HEK293 (cell line): Measurements from ENCODE around the gene SRL.
A peak's percentile ranks its signal among the peaks of the same experiment; 100 is the strongest.

Experiments used
- GFI1B ChIP-seq: fragments of 450-650 bp; formaldehyde crosslinking; IDR thresholded peaks from 2 replicates; pipeline ENCODE4 v1.5.1; 2016; ENCODE audit warnings: missing biosample characterization, missing genetic modification characterization
- HOXC10 ChIP-seq: sonication (generic); formaldehyde crosslinking; IDR thresholded peaks from 2 replicates; pipeline ENCODE4 v1.8.1; 2023; ENCODE audit warnings: mild to moderate bottlenecking, missing genetic modification reagents
- KLF7 ChIP-seq: fragments of 450-650 bp; formaldehyde crosslinking; IDR thresholded peaks from 2 replicates; pipeline ENCODE4 v1.5.1; 2016; ENCODE audit warnings: missing biosample characterization, missing genetic modification characterization, borderline replicate concordance
- KLF9 ChIP-seq: fragments of 450-650 bp; formaldehyde crosslinking; IDR thresholded peaks from 2 replicates; pipeline ENCODE4 v1.5.1; 2016; ENCODE audit warnings: missing biosample characterization, missing genetic modification characterization, low read depth
- ZBTB17 ChIP-seq: fragments of 450-650 bp; formaldehyde crosslinking; IDR thresholded peaks from 2 replicates; pipeline ENCODE4 v1.5.1; 2016; ENCODE audit warnings: missing biosample characterization, missing genetic modification characterization
- ZBTB8A ChIP-seq: fragments of 450-650 bp; formaldehyde crosslinking; IDR thresholded peaks from 2 replicates; pipeline ENCODE4 v1.5.1; 2016; ENCODE audit warnings: missing biosample characterization, missing genetic modification characterization
- ZFP3 ChIP-seq: fragments of 450-650 bp; formaldehyde crosslinking; IDR thresholded peaks from 2 replicates; pipeline ENCODE4 v1.5.1; 2016; ENCODE audit warnings: low read depth, missing biosample characterization, missing genetic modification characterization
- ZNF112 ChIP-seq: fragments of 450-650 bp; formaldehyde crosslinking; IDR thresholded peaks from 2 replicates; pipeline ENCODE4 v1.5.0; 2017; ENCODE audit warnings: missing biosample characterization, missing genetic modification characterization
- ZNF133 ChIP-seq: fragments of 450-650 bp; formaldehyde crosslinking; IDR thresholded peaks from 2 replicates; pipeline ENCODE4 v1.5.1; 2016; ENCODE audit warnings: missing biosample characterization, missing genetic modification characterization
- ZNF140 ChIP-seq: fragments of 450-650 bp; formaldehyde crosslinking; IDR thresholded peaks from 2 replicates; pipeline ENCODE4 v1.5.1; 2016; ENCODE audit warnings: missing biosample characterization, missing genetic modification characterization
- ZNF157 ChIP-seq: fragments of 450-650 bp; formaldehyde crosslinking; IDR thresholded peaks from 2 replicates; pipeline ENCODE4 v1.5.1; 2016; ENCODE audit warnings: missing biosample characterization, missing genetic modification characterization
- ZNF175 ChIP-seq: fragments of 450-650 bp; formaldehyde crosslinking; IDR thresholded peaks from 2 replicates; pipeline ENCODE4 v1.5.1; 2016; ENCODE audit warnings: missing biosample characterization, missing genetic modification characterization
- ZNF404 ChIP-seq: fragments of 450-650 bp; formaldehyde crosslinking; IDR thresholded peaks from 2 replicates; pipeline ENCODE4 v1.5.1; 2017; ENCODE audit warnings: missing biosample characterization, missing genetic modification characterization
- ZNF560 ChIP-seq: fragments of 450-650 bp; formaldehyde crosslinking; IDR thresholded peaks from 2 replicates; pipeline ENCODE4 v1.5.1; 2017; ENCODE audit warnings: missing biosample characterization, missing genetic modification characterization, borderline replicate concordance
- ZNF76 ChIP-seq: fragments of 450-650 bp; formaldehyde crosslinking; IDR thresholded peaks from 2 replicates; pipeline ENCODE4; 2016; ENCODE audit warnings: low read depth, missing biosample characterization, missing genetic modification characterization, borderline replicate concordance
- ZNF843 ChIP-seq: fragments of 450-650 bp; formaldehyde crosslinking; IDR thresholded peaks from 2 replicates; pipeline ENCODE4 v1.5.1; 2016; ENCODE audit warnings: missing biosample characterization, missing genetic modification characterization
- TF ChIP-seq, protein P1 (sequence below): fragments of 450-650 bp; formaldehyde crosslinking; IDR thresholded peaks from 2 replicates; pipeline ENCODE4 v1.5.1; 2016; ENCODE audit warnings: missing biosample characterization, missing genetic modification characterization, borderline replicate concordance
- TF ChIP-seq, protein P2 (sequence below): fragments of 450-650 bp; formaldehyde crosslinking; conservative IDR thresholded peaks from 2 replicates; pipeline ENCODE4 v1.5.1; 2016; ENCODE audit warnings: low read depth, missing biosample characterization, missing genetic modification characterization
- TF ChIP-seq, protein P3 (sequence below): fragments of 450-650 bp; formaldehyde crosslinking; IDR thresholded peaks from 2 replicates; pipeline ENCODE4 v1.5.1; 2016; ENCODE audit warnings: missing biosample characterization, missing genetic modification characterization, borderline replicate concordance
- TF ChIP-seq, protein P4 (sequence below): fragments of 450-650 bp; formaldehyde crosslinking; IDR thresholded peaks from 2 replicates; pipeline ENCODE4 v1.5.1; 2017; ENCODE audit warnings: missing biosample characterization, missing genetic modification characterization
- TF ChIP-seq, protein P5 (sequence below): fragments of 450-650 bp; IDR thresholded peaks from 2 replicates; pipeline ENCODE4 v1.5.1; 2018; ENCODE audit warnings: missing biosample characterization, missing genetic modification characterization
- TF ChIP-seq, protein P6 (sequence below): fragments of 450-650 bp; formaldehyde crosslinking; IDR thresholded peaks from 2 replicates; pipeline ENCODE4 v1.5.1; 2017; ENCODE audit warnings: missing biosample characterization, missing genetic modification characterization
- TF ChIP-seq, protein P7 (sequence below): fragments of 450-650 bp; formaldehyde crosslinking; IDR thresholded peaks from 2 replicates; pipeline ENCODE4 v1.5.1; 2016; ENCODE audit warnings: missing biosample characterization, missing genetic modification characterization

Gene SRL

DNA sequence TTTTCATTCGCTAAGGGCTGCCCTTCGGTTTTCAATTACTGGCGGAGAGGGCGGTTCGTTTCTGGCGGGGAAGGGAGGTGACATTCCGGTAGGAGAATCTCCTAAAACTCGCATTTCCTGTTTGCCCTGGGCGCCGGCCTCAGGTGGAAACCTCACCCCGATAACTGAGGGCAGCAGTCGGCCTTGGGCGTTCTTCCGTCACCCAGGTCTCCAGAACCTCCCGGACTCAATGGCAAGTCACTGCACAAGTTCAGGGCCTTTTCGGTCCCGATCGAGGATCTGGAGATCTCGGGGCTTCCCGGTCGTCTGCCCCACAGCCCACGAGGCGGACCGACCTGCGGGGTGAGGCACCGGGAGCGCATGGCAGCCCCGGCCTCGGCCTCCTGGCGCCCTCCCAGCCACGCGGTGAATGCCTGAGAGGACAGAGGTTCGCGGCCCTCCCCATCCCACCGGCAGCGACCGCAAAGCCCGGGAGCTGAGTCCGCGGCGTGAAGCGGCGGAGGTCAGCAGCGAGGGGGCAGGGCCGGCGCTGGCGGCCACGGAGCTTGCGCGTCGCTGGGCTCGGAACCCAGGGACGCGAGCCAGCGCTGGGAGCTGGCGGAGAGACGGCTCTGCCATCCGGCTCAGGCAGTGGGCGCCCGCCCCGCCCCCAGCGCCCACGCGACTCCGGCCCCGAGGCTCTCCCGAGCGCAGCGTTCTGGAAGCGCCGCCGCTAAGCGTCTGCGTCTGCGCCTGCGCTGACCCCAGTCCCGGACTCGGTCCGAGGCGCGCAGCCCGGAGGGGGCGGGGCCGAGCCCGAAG, 58.4 kb downstream of the SRL start (continued):
- TF ChIP-seq, protein P1, sequence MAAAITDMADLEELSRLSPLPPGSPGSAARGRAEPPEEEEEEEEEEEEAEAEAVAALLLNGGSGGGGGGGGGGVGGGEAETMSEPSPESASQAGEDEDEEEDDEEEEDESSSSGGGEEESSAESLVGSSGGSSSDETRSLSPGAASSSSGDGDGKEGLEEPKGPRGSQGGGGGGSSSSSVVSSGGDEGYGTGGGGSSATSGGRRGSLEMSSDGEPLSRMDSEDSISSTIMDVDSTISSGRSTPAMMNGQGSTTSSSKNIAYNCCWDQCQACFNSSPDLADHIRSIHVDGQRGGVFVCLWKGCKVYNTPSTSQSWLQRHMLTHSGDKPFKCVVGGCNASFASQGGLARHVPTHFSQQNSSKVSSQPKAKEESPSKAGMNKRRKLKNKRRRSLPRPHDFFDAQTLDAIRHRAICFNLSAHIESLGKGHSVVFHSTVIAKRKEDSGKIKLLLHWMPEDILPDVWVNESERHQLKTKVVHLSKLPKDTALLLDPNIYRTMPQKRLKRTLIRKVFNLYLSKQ (tag by site-specific recombination): no peak
- TF ChIP-seq ZNF112 (tag by site-specific recombination): no peak
- no peak; the same call in 1 of the 2 replicates for TF ChIP-seq ZNF843
- peak; percentile 72 for TF ChIP-seq ZBTB8A (tag by site-specific recombination)
- no peak for TF ChIP-seq ZNF133
- TF ChIP-seq, protein P2, sequence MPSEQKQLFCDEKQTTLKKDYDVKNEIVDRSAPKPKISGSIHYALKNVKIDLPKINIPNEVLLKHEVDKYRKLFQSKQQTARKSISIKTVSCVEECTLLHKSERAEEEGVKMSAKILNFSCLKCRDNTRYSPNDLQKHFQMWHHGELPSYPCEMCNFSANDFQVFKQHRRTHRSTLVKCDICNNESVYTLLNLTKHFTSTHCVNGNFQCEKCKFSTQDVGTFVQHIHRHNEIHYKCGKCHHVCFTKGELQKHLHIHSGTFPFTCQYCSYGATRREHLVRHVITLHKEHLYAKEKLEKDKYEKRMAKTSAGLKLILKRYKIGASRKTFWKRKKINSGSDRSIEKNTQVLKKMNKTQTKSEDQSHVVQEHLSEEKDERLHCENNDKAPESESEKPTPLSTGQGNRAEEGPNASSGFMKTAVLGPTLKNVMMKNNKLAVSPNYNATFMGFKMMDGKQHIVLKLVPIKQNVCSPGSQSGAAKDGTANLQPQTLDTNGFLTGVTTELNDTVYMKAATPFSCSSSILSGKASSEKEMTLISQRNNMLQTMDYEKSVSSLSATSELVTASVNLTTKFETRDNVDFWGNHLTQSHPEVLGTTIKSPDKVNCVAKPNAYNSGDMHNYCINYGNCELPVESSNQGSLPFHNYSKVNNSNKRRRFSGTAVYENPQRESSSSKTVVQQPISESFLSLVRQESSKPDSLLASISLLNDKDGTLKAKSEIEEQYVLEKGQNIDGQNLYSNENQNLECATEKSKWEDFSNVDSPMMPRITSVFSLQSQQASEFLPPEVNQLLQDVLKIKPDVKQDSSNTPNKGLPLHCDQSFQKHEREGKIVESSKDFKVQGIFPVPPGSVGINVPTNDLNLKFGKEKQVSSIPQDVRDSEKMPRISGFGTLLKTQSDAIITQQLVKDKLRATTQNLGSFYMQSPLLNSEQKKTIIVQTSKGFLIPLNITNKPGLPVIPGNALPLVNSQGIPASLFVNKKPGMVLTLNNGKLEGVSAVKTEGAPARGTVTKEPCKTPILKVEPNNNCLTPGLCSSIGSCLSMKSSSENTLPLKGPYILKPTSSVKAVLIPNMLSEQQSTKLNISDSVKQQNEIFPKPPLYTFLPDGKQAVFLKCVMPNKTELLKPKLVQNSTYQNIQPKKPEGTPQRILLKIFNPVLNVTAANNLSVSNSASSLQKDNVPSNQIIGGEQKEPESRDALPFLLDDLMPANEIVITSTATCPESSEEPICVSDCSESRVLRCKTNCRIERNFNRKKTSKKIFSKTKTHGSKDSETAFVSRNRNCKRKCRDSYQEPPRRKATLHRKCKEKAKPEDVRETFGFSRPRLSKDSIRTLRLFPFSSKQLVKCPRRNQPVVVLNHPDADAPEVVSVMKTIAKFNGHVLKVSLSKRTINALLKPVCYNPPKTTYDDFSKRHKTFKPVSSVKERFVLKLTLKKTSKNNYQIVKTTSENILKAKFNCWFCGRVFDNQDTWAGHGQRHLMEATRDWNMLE (tag by site-specific recombination): no peak
- TF ChIP-seq ZNF157: no peak
- TF ChIP-seq GFI1B (tag by site-specific recombination): no peak
- peak; percentile 79 for TF ChIP-seq ZBTB17 (tag by site-specific recombination)
- TF ChIP-seq HOXC10: no peak
- TF ChIP-seq, protein P3, sequence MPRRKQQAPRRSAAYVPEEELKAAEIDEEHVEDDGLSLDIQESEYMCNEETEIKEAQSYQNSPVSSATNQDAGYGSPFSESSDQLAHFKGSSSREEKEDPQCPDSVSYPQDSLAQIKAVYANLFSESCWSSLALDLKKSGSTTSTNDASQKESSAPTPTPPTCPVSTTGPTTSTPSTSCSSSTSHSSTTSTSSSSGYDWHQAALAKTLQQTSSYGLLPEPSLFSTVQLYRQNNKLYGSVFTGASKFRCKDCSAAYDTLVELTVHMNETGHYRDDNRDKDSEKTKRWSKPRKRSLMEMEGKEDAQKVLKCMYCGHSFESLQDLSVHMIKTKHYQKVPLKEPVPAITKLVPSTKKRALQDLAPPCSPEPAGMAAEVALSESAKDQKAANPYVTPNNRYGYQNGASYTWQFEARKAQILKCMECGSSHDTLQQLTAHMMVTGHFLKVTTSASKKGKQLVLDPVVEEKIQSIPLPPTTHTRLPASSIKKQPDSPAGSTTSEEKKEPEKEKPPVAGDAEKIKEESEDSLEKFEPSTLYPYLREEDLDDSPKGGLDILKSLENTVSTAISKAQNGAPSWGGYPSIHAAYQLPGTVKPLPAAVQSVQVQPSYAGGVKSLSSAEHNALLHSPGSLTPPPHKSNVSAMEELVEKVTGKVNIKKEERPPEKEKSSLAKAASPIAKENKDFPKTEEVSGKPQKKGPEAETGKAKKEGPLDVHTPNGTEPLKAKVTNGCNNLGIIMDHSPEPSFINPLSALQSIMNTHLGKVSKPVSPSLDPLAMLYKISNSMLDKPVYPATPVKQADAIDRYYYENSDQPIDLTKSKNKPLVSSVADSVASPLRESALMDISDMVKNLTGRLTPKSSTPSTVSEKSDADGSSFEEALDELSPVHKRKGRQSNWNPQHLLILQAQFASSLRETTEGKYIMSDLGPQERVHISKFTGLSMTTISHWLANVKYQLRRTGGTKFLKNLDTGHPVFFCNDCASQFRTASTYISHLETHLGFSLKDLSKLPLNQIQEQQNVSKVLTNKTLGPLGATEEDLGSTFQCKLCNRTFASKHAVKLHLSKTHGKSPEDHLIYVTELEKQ: no peak
- TF ChIP-seq, protein P4, sequence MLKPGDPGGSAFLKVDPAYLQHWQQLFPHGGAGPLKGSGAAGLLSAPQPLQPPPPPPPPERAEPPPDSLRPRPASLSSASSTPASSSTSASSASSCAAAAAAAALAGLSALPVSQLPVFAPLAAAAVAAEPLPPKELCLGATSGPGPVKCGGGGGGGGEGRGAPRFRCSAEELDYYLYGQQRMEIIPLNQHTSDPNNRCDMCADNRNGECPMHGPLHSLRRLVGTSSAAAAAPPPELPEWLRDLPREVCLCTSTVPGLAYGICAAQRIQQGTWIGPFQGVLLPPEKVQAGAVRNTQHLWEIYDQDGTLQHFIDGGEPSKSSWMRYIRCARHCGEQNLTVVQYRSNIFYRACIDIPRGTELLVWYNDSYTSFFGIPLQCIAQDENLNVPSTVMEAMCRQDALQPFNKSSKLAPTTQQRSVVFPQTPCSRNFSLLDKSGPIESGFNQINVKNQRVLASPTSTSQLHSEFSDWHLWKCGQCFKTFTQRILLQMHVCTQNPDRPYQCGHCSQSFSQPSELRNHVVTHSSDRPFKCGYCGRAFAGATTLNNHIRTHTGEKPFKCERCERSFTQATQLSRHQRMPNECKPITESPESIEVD: no peak
- TF ChIP-seq ZFP3 (tag by site-specific recombination): no peak
- TF ChIP-seq, protein P5, sequence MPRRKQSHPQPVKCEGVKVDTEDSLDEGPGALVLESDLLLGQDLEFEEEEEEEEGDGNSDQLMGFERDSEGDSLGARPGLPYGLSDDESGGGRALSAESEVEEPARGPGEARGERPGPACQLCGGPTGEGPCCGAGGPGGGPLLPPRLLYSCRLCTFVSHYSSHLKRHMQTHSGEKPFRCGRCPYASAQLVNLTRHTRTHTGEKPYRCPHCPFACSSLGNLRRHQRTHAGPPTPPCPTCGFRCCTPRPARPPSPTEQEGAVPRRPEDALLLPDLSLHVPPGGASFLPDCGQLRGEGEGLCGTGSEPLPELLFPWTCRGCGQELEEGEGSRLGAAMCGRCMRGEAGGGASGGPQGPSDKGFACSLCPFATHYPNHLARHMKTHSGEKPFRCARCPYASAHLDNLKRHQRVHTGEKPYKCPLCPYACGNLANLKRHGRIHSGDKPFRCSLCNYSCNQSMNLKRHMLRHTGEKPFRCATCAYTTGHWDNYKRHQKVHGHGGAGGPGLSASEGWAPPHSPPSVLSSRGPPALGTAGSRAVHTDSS (tag by site-specific recombination): no peak
- TF ChIP-seq, protein P6, sequence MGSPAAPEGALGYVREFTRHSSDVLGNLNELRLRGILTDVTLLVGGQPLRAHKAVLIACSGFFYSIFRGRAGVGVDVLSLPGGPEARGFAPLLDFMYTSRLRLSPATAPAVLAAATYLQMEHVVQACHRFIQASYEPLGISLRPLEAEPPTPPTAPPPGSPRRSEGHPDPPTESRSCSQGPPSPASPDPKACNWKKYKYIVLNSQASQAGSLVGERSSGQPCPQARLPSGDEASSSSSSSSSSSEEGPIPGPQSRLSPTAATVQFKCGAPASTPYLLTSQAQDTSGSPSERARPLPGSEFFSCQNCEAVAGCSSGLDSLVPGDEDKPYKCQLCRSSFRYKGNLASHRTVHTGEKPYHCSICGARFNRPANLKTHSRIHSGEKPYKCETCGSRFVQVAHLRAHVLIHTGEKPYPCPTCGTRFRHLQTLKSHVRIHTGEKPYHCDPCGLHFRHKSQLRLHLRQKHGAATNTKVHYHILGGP (tag by site-specific recombination): no peak
- TF ChIP-seq, protein P7, sequence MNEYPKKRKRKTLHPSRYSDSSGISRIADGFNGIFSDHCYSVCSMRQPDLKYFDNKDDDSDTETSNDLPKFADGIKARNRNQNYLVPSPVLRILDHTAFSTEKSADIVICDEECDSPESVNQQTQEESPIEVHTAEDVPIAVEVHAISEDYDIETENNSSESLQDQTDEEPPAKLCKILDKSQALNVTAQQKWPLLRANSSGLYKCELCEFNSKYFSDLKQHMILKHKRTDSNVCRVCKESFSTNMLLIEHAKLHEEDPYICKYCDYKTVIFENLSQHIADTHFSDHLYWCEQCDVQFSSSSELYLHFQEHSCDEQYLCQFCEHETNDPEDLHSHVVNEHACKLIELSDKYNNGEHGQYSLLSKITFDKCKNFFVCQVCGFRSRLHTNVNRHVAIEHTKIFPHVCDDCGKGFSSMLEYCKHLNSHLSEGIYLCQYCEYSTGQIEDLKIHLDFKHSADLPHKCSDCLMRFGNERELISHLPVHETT: no peak
- no peak for TF ChIP-seq ZNF175 (tag by site-specific recombination)
- TF ChIP-seq KLF7 (tag by site-specific recombination): 0 out of 2 replicates have a peak, but pooled peaks have one; percentile 22
- no peak for TF ChIP-seq ZNF560
- no peak for TF ChIP-seq ZNF404 (tag by site-specific recombination)
- TF ChIP-seq KLF9: peak; percentile 87
- peak; percentile 39; the same call in 1 of the 2 replicates for TF ChIP-seq ZNF76 (tag by site-specific recombination)
- no peak for TF ChIP-seq ZNF140
